K562 (cell line): ENCODE results near the gene INPP1. TPM values are rescaled to one million over a fixed set of nuclear protein-coding genes. Genes with fewer than 3 reads are reported as not detected.

Experiments
- ARHGAP35 ChIP-seq: fragments of 450-650 bp; IDR thresholded peaks from 2 replicates; pipeline ENCODE4 v1.6.1; 2018; ENCODE audit not compliant: partially characterized antibody
- ERF ChIP-seq: fragments of 450-650 bp; formaldehyde crosslinking; IDR thresholded peaks from 2 replicates; pipeline ENCODE4 v1.4.0; 2020; ENCODE audit warnings: mild to moderate bottlenecking, mixed read lengths
- FOXA3 ChIP-seq, 2 experiments: fragments of 450-650 bp in 1 of 2; sonication (generic) in 1 of 2; formaldehyde crosslinking; IDR thresholded peaks in 1 of 2; conservative IDR thresholded peaks in 1 of 2; 2 replicates each; pipeline versions ENCODE4 v1.4.0 to v1.8.0; 2020 to 2022; ENCODE audit warnings: mild to moderate bottlenecking in 2 of 2, missing genetic modification reagents in 1 of 2
- HDAC2 ChIP-seq: fragments of 450-650 bp; IDR thresholded peaks from 2 replicates; pipeline ENCODE4 v1.6.1; 2016; ENCODE audit warnings: mild to moderate bottlenecking
- MTA2 ChIP-seq: fragments of 450-650 bp; IDR thresholded peaks from 2 replicates; pipeline ENCODE4 v1.6.1; 2016; ENCODE audit warnings: low read depth
- NFE2 ChIP-seq: IDR thresholded peaks from 2 replicates; pipeline ENCODE4 v1.6.1; 2014; ENCODE audit warnings: antibody characterized with exemption, low read depth
- NFE2L1 ChIP-seq: fragments of 450-650 bp; IDR thresholded peaks from 2 replicates; pipeline ENCODE4 v1.6.1; 2016; ENCODE audit warnings: missing genetic modification characterization, low read depth, mild to moderate bottlenecking, missing compliant biosample characterization, moderate library complexity, borderline replicate concordance
- POLR2A ChIP-seq: fragments of 450-650 bp; conservative IDR thresholded peaks from 2 replicates; pipeline ENCODE4 v1.6.1; 2016
- POLR2G ChIP-seq: fragments of 200-400 bp; formaldehyde crosslinking; IDR thresholded peaks from 2 replicates; pipeline ENCODE4 v1.6.1; 2017; ENCODE audit warnings: low read depth, mild to moderate bottlenecking, antibody characterized with exemption, low read length, moderate library complexity
- SREBF2 ChIP-seq: sonication (generic); formaldehyde crosslinking; IDR thresholded peaks from 2 replicates; pipeline ENCODE4 v1.4.0; 2020; ENCODE audit warnings: mild to moderate bottlenecking, missing genetic modification reagents
- TAF15 ChIP-seq: fragments of 200-400 bp; formaldehyde crosslinking; IDR thresholded peaks from 2 replicates; pipeline ENCODE4 v1.6.1; 2017; ENCODE audit warnings: mild to moderate bottlenecking, low read depth, low read length, moderate library complexity
- TFAM ChIP-seq: fragments of 250-450 bp; sonication (Bioruptor Pico); conservative IDR thresholded peaks from 2 replicates; pipeline ENCODE4 v1.5.0; 2021; ENCODE audit warnings: mild to moderate bottlenecking, moderate library complexity
- YBX1 ChIP-seq: fragments of 450-650 bp; IDR thresholded peaks from 2 replicates; pipeline ENCODE4 v1.7.1; 2016; ENCODE audit warnings: mild to moderate bottlenecking
- ZNF41 ChIP-seq: fragments of 250-450 bp; sonication (Bioruptor Pico); conservative IDR thresholded peaks from 2 replicates; pipeline ENCODE4 v1.4.0; 2020; ENCODE audit warnings: mild to moderate bottlenecking
- ZNF695 ChIP-seq: fragments of 450-650 bp; formaldehyde crosslinking; IDR thresholded peaks from 2 replicates; pipeline ENCODE4 v1.4.0; 2020; ENCODE audit warnings: mild to moderate bottlenecking, moderate library complexity
- polyA plus RNA-seq, 8 experiments: library from polyadenylated mRNA; depleted of rRNA in 4 of 8; stranded (reverse) in 5 of 8; unstranded in 3 of 8; fragments of >200 nt; fragmentation: Nextera tagmentation in 2 of 8; fragmentation: Illumina TruSeq in 1 of 8; extraction: Ambion mirVana in 2 of 8; extraction: Trizol in 1 of 8; gene quantifications; 2 replicates each; pipeline versions ENCODE4 v1.2.1 to v1.2.3, GENCODE V29; 2011 to 2014; ENCODE audit warnings: inconsistent platforms in 1 of 8, missing spikeins in 1 of 8
- total RNA-seq, 7 experiments: library from RNA; depleted of rRNA in 6 of 7; stranded (reverse); fragments of >200 nt in 6 of 7; fragmentation: Illumina TruSeq in 2 of 7; extraction: Trizol in 2 of 7; gene quantifications; 2 replicates each; pipeline versions ENCODE4 v1.2.1 to v1.2.3, GENCODE V29; 2011 to 2021; ENCODE audit warnings: low replicate concordance in 1 of 7
- TF ChIP-seq, protein P1 (sequence below): fragments of 200-800 bp; sonication (Bioruptor generic); IDR thresholded peaks from 2 replicates; pipeline ENCODE4 v1.6.1; 2017; ENCODE audit warnings: missing genetic modification characterization, missing compliant biosample characterization
- TF ChIP-seq, protein P2 (sequence below): sonication (generic); formaldehyde crosslinking; IDR thresholded peaks from 2 replicates; pipeline ENCODE4 v1.8.0; 2022; ENCODE audit warnings: missing genetic modification reagents, mild to moderate bottlenecking, moderate library complexity, borderline replicate concordance
- TF ChIP-seq, protein P3 (sequence below): sonication (generic); formaldehyde crosslinking; IDR thresholded peaks from 2 replicates; pipeline ENCODE4 v1.8.0; 2022; ENCODE audit warnings: mild to moderate bottlenecking, missing genetic modification reagents
- TF ChIP-seq, protein P4 (sequence below): sonication (generic); IDR thresholded peaks from 2 replicates; pipeline ENCODE4 v1.6.1; 2016
- TF ChIP-seq, protein P5 (sequence below), 2 experiments: fragments of 200-800 bp in 1 of 2; sonication (Bioruptor generic) in 1 of 2; sonication (generic) in 1 of 2; formaldehyde crosslinking in 1 of 2; IDR thresholded peaks in 1 of 2; conservative IDR thresholded peaks in 1 of 2; 2 replicates each; pipeline versions ENCODE4 v1.5.0 to v1.6.1; 2016 to 2020; ENCODE audit warnings: missing compliant biosample characterization in 1 of 2, missing genetic modification characterization in 1 of 2, missing genetic modification reagents in 1 of 2

INPP1 gene
- total and polyA plus RNA-seq, 9 of the 15 experiments (the other 6 are each of a cell fraction or from before 2014, with no cell fraction given): 3.7 to 11.8 (median 6.5) TPM

DNA sequence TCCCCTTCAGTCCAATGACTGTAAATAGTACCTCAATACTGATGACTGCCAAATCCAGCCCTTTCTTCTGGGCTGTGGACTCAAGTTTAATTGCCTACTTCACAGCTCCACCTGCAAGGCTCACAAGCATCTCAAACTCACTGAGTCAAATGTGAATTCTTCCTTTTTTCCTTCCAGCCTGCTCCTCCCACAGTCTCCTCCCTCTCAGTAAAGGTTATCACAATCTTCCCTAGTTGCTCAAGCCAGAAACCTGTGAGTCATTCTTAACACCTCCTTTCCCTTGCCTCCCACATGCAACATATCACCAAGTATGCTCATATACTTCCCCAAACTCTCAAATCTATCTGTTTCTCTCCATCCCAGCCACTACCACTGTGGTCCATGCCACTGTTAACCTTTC lies 61.1 kb downstream of the INPP1 start (continued):
- TF ChIP-seq, protein P1, sequence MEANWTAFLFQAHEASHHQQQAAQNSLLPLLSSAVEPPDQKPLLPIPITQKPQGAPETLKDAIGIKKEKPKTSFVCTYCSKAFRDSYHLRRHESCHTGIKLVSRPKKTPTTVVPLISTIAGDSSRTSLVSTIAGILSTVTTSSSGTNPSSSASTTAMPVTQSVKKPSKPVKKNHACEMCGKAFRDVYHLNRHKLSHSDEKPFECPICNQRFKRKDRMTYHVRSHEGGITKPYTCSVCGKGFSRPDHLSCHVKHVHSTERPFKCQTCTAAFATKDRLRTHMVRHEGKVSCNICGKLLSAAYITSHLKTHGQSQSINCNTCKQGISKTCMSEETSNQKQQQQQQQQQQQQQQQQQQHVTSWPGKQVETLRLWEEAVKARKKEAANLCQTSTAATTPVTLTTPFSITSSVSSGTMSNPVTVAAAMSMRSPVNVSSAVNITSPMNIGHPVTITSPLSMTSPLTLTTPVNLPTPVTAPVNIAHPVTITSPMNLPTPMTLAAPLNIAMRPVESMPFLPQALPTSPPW (CRISPR knock-in tag): peak; percentile 44; the same call in 1 of the 2 replicates
- TF ChIP-seq POLR2G (no peak), NFE2 (peak; percentile 71), ERF (CRISPR knock-in tag) (no peak), SREBF2 (CRISPR knock-in tag) (no peak), MTA2 (0 out of 2 replicates have a peak, but pooled peaks have one; percentile 28), FOXA3 (CRISPR knock-in tag; conservative IDR thresholded peaks at IDR 0.05 in 1 of 2, IDR thresholded peaks at IDR 0.05 in 1 of 2) (no peak), HDAC2 (peak; percentile 72), ARHGAP35 (no peak), YBX1 (no peak), ZNF41 (CRISPR knock-in tag) (no peak), POLR2A (no peak), ZNF695 (CRISPR knock-in tag) (no peak), TAF15 (no peak), NFE2L1 (tag) (no peak), TFAM (CRISPR knock-in tag) (no peak)
- TF ChIP-seq, protein P2, sequence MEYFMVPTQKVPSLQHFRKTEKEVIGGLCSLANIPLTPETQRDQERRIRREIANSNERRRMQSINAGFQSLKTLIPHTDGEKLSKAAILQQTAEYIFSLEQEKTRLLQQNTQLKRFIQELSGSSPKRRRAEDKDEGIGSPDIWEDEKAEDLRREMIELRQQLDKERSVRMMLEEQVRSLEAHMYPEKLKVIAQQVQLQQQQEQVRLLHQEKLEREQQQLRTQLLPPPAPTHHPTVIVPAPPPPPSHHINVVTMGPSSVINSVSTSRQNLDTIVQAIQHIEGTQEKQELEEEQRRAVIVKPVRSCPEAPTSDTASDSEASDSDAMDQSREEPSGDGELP (CRISPR knock-in tag): no peak
- TF ChIP-seq, protein P3, sequence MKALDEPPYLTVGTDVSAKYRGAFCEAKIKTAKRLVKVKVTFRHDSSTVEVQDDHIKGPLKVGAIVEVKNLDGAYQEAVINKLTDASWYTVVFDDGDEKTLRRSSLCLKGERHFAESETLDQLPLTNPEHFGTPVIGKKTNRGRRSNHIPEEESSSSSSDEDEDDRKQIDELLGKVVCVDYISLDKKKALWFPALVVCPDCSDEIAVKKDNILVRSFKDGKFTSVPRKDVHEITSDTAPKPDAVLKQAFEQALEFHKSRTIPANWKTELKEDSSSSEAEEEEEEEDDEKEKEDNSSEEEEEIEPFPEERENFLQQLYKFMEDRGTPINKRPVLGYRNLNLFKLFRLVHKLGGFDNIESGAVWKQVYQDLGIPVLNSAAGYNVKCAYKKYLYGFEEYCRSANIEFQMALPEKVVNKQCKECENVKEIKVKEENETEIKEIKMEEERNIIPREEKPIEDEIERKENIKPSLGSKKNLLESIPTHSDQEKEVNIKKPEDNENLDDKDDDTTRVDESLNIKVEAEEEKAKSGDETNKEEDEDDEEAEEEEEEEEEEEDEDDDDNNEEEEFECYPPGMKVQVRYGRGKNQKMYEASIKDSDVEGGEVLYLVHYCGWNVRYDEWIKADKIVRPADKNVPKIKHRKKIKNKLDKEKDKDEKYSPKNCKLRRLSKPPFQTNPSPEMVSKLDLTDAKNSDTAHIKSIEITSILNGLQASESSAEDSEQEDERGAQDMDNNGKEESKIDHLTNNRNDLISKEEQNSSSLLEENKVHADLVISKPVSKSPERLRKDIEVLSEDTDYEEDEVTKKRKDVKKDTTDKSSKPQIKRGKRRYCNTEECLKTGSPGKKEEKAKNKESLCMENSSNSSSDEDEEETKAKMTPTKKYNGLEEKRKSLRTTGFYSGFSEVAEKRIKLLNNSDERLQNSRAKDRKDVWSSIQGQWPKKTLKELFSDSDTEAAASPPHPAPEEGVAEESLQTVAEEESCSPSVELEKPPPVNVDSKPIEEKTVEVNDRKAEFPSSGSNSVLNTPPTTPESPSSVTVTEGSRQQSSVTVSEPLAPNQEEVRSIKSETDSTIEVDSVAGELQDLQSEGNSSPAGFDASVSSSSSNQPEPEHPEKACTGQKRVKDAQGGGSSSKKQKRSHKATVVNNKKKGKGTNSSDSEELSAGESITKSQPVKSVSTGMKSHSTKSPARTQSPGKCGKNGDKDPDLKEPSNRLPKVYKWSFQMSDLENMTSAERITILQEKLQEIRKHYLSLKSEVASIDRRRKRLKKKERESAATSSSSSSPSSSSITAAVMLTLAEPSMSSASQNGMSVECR (CRISPR knock-in tag): no peak
- TF ChIP-seq, protein P4, sequence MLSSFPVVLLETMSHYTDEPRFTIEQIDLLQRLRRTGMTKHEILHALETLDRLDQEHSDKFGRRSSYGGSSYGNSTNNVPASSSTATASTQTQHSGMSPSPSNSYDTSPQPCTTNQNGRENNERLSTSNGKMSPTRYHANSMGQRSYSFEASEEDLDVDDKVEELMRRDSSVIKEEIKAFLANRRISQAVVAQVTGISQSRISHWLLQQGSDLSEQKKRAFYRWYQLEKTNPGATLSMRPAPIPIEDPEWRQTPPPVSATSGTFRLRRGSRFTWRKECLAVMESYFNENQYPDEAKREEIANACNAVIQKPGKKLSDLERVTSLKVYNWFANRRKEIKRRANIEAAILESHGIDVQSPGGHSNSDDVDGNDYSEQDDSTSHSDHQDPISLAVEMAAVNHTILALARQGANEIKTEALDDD: peak; percentile 96
- TF ChIP-seq, protein P5, sequence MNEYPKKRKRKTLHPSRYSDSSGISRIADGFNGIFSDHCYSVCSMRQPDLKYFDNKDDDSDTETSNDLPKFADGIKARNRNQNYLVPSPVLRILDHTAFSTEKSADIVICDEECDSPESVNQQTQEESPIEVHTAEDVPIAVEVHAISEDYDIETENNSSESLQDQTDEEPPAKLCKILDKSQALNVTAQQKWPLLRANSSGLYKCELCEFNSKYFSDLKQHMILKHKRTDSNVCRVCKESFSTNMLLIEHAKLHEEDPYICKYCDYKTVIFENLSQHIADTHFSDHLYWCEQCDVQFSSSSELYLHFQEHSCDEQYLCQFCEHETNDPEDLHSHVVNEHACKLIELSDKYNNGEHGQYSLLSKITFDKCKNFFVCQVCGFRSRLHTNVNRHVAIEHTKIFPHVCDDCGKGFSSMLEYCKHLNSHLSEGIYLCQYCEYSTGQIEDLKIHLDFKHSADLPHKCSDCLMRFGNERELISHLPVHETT (CRISPR knock-in tag; conservative IDR thresholded peaks at IDR 0.05 in 1 of 2, IDR thresholded peaks at IDR 0.05 in 1 of 2): no peak
